Inferior parietal cortex (tissue), 1 donor: ENCODE measurements around the gene TNRC18.
"Not testable (repeated sequence)": the region's sequence is repeated elsewhere in the genome, so short reads cannot be mapped to it uniquely, and the experiment has no call there.

ENCODE experiments used
- DNase-seq: peaks from one replicate; pipeline ENCODE4 v3.0.0-alpha.2; 2016; ENCODE audit errors: extremely low spot score

The TNRC18 gene

GRCh38 chr7:5380350-5381070 is 43.1 kb downstream of the TNRC18 start:
- DNase-seq, result no peak

- DNase-seq, result no peak
These were observed 44.1 kb downstream of the TNRC18 start for GRCh38 chr7:5379546-5379945.

GRCh38 chr7:5377816-5378215 is 45.8 kb downstream of the TNRC18 start:
- no peak for DNase-seq

GRCh38 chr7:5377279-5377678 is 46.4 kb downstream of the TNRC18 start:
- DNase-seq, result no peak

- DNase-seq, result no peak
These were observed 47.7 kb downstream of the TNRC18 start for GRCh38 chr7:5375925-5376324.

- DNase-seq, result no peak
These were observed 49.2 kb downstream of the TNRC18 start for GRCh38 chr7:5374464-5374863.

- no peak for DNase-seq
These were observed 50.3 kb downstream of the TNRC18 start for GRCh38 chr7:5373300-5373699.

- no peak for DNase-seq
These were observed 52.9 kb downstream of the TNRC18 start for GRCh38 chr7:5370454-5371353.

GRCh38 chr7:5367661-5368060 is 56.0 kb downstream of the TNRC18 start:
- no peak for DNase-seq

GRCh38 chr7:5365976-5366625 is 57.5 kb downstream of the TNRC18 start:
- peak; percentile 91 for DNase-seq

- peak; percentile 38 for DNase-seq
These were observed 59.9 kb downstream of the TNRC18 start for GRCh38 chr7:5363729-5364128.

- DNase-seq, result no peak
These were observed 61.2 kb downstream of the TNRC18 start for GRCh38 chr7:5362466-5362865.

GRCh38 chr7:5361446-5362127 is 62.0 kb downstream of the TNRC18 start:
- no peak for DNase-seq

GRCh38 chr7:5360971-5361370 is 62.7 kb downstream of the TNRC18 start:
- no peak for DNase-seq

- no peak for DNase-seq
These were observed 63.2 kb downstream of the TNRC18 start for GRCh38 chr7:5360451-5360850.

GRCh38 chr7:5360021-5360420 is 63.6 kb downstream of the TNRC18 start:
- DNase-seq, result not testable (repeated sequence)

GRCh38 chr7:5359344-5359743 is 64.3 kb downstream of the TNRC18 start:
- DNase-seq, result no peak

GRCh38 chr7:5357951-5358350 is 65.7 kb downstream of the TNRC18 start:
- no peak for DNase-seq

GRCh38 chr7:5356751-5357119 is 66.9 kb downstream of the TNRC18 start:
- no peak for DNase-seq

- no peak for DNase-seq
These were observed 69.0 kb downstream of the TNRC18 start for GRCh38 chr7:5354460-5355232.

GRCh38 chr7:5352440-5353010 is 71.1 kb downstream of the TNRC18 start:
- DNase-seq, result no peak
